Measurements from ENCODE around the gene KAT8.
"Not testable (repeated sequence)": the region's sequence is repeated elsewhere in the genome, so short reads cannot be mapped to it uniquely, and the experiment has no call there.

The KAT8 gene

DNA sequence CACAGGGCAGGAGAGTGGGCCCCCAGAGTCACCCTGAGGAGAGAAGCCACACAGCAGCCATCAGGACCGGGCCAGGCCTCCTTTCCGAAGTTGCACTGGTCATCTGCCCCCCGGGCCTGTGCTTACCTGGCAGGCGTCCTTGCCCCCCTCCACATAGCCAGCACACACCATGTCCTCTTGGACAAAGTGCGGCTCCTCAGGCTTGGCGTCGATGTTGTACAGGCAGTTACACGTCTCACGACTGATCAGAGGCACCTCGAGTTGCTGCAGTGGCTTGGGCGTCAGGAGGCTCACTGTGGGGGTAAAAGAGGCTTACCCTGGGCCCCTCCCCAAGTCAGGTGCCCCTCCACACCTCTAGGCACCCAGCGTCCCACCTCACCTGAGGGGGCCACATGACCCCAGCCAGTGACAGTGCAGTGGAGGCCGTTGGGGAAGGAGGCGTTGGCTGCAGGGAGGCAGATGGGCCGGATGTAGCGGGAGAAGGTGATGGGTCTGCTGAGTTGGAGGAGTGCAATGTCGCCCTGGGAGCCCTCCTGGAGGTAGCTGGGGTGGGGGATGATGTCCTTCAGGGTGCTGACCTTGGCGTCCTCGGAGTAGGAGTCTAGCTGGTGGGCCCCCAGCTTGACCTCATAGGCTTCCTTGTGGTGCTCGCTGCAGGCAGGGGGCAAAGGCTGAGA is 15.0 kb downstream of the KAT8 start:
- DNase-seq, result no peak

DNA sequence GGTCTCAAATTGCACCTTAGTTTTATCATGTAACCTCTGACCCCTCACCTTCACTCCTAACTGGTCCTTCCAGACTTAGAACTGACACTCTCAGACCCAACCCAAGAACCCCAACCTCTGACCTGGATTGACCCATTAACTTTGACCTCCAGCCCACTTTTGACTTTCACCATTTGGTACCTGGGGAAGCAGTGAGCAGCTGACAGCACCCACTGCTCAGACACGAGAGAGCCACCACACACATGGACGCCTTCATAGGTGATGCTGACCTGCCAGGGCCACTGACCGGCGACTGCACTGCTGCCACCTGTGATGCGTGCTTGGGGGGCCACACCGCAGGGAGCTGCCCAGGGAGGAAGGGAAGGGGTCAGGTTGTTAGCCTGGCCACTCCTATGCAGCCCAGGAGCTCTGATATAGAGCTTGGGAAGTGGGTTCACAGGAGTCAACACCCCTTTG is 15.6 kb downstream of the KAT8 start:
- no peak for DNase-seq

DNA sequence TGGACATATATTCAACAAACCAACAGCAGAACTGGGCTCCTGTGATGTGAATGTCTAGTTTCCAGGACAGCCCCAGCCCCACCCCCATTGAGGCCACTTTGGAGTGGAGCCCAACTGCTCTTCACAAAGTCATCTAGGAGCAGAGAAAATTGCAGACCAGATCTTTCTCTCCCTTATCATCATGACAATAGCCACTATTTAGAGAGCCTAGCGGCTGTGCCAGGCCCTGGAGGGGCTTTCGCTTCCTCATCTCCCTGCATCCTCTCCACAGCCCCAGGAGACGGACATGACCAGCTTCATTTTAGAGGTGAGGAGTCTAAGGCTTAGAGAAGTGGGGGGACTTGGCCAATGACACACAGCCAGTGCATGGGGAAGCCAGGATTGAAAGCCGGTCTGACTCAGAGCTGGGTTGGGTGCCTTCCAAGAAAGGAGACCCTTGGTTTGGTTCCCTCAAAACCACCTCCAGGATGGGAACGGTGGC is 16.7 kb downstream of the KAT8 start:
- DNase-seq, result peak; percentile 92

DNA sequence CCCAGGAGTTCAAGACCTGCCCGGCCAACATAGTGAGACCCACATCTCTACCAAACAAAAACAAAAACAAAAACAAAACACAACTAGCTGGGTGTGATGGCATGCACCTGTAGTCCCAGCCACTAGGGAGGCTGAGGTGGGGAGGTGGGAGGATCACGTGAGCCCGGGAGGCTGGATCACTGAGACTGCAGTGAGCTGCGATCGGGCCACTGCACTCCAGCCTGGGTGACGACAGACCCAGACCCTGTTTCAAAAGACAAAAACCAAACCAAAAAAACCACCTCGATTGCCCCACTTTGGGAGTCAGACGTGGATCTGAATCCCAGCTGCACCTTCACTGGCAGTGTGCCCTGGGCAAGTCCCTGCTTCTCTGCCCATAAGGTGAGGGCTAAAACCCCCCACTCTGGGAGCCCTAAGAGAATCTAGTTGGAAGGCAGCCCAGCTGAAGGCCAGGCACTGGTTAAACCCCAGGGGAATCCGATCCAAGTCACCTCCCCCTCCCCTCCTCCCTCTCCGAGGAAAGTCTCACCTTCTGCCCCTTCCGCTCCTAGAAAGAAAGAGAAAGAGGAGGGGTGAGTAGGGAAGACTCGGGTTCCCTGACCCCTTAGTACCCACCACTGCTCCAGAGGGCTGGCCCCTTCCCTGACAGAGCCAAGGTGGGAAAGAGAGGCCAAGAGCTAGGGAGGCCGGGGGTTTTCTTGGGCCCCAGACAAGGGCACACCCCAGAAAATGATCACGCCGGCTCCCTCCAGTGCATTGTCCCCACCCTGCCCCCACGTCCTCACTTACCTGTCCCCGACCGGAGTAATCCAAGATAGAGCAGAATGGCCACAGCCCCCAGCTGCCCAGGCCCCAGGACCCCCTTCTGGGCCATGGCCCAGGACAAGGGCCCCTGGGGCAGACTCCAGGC is 17.4 kb downstream of the KAT8 start:
- peak; percentile 68 for DNase-seq

DNA sequence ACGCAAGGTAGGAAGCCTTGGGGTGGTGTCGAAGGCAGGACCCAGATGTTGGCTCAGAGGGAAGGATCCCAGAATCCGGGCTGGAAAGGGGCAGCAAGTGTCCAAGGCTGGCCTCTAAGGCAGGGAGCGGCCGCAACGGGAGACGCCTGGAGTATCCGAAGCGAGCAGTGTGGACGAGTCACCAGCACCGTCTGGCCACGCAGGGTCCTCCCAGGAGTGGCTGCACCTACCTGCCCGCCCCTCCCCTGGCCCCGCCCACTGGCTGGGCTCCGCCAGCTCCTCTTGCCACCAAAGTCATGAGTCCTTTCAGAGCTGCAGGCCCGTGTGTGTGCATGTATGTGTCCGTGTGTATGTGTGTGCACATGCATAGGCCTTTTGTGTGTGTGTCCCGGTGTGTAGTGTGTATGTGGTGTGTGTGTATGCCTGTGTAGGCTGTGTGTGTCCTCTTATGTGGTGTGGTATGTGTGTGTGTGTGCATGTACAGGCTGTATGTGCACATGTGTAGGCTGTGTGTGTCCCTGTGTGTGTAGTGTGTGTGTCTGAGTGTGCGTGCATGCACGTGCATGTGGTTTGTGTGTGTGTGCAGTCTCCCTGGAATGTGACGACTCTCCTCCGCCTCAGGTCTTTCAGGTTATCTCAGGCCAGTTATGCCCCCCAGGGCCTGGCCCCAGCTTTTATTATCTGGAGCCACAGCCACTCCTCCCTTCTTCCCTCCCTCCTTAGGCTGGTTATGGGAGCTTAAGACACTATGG is 18.2 kb downstream of the KAT8 start, which contains the start of gene PRSS8:
TSS of gene PRSS8 (minus strand) at position 193 of the 752 bp plus-strand sequence. CDS start 229 bp downstream, outside the sequence.
- no peak for DNase-seq

DNA sequence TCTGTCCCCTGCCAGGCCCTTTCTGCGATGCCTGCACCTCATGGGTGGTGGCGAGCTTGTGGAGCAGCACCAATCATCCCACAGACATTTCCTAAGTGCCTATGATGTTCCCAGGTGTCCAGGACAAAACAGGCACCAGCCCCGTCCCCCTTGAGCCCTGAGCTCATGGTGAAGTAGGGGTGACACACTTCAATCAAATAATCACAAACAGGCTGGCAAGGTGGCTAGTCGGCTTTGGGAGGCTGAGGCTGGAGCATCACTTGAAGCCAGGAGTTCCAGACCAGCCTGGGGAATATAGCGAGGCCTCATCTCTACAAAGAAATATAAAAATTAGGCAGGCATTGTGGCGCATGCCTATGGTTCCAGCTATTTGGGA is 18.8 kb downstream of the KAT8 start:
- DNase-seq, result no peak

DNA sequence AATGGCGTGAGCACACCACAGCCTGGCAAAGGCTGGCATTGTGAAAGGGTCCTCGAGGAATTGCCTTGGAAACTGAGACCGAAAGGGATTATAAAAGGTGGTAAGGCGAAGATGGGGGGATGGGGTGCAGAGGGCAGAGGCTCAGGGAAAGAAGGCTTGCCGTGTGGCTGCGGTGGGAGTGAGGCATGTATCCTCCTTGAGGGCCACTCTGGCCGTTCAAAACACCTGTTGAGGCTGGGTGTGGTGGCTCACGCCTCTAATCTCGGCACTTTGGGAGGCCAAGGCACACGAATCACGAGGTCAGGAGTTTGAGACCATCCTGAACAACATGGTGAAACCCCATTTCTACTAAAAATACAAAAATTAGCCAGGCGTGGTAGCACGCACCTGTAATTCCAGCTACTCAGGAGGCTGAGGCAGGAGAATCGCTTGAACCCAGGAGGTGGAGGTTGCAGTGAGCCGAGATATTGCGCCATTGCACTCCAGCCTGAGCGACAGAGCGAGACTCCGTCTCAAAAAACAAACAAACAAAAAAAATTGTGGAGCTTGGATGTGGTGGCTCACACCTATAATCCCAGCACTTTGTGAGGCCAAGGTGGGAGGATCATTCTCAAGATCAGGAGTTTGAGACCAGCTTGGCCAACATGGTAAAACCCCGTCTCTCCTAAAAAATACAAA is 19.5 kb downstream of the KAT8 start:
- DNase-seq, result not testable (repeated sequence)

DNA sequence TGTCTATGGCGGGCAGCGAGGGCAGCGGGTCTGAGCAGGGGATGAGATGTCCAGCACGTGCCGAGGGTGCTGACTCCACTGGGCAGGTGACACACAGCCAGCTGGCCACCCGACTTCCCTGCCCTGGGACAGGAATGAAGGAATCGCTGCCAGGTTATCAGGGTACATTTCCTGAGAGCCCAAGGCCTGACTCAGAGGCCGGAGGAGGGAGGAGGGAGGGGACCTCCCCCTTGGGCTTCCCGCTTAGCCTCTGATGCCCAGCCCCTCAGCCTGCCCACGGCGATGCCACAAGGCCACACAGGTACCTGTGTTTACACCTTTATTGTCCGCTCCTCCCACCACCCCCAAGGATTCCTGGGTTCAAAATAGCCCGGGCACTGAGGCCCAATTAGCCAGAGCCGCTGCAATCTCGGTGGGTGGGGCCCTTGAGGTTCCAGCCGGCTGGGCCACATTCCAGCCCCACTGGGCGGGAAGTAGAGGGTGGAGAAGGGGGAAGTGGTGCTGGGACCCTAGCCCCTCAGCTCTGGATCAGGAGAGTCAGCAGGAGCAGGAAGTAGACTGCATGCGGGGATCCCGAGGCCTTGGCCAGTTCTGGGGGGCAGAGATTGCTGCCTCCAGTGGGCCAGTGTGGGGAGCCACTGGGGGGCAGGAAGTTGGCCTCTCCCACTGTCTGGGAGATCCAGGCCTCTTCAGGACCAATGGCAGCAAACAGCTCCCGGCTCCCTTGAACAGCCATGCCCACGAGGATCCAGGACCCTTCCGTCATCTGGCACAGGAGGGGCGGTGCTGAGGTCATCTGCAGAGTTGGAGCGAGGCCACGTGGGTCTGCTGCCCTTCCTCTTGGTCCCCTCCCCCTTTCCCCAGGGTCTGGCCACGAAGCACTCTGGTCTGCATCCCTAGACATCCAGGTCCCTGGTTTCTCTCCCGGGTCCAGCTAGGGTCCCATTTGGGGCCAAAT is 21.4 kb downstream of the KAT8 start:
- DNase-seq, result no peak

DNA sequence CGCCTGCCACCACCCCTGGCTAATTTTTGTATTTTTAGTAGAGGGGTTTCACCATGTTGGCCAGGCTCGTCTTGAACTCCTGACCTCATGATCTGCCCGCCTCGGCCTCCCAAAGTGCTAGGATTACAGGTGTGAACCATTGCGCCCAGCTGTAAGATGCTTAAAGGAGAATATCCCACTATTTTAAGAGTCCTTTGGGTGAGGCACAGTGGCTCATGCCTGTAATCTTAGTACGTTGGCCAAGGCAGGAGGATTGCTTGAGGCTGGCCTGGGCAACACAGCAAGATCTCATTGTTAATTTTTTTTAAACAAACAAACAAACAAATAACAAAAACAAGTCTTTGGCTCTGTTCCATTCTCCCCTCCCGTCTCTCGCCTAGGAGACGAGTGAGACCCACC is 23.6 kb downstream of the KAT8 start:
- not testable (repeated sequence) for DNase-seq

DNA sequence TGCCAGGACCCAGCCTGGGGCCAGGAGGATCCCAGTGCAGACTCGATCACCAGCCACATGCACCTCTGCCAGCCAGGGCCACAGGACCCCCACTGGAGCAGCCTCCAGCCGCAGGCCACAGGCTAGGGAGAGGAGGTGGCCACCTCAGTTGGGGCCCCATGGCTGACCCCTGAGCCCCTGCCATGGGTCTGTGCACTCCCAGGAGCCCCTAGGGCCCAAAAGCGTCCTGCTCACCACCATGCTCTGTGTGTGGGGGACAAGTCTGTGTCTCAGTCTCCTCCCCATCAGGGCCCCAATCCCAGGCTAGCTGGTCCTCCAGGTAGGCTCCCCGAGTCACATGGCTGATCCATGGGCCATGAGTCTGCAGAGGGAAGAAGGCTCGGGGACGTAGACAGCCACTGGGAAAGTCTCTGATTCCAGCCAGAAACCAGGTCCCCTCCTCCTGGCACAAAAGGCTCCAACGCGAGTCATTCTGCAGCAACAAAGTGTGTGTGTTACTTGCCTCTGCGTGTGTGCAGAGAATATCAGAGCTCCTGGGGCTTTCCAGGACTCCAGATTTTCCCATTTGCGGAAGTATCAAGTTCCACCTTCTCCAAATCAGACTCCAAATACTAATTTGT is 24.1 kb downstream of the KAT8 start:
- DNase-seq, result no peak

DNA sequence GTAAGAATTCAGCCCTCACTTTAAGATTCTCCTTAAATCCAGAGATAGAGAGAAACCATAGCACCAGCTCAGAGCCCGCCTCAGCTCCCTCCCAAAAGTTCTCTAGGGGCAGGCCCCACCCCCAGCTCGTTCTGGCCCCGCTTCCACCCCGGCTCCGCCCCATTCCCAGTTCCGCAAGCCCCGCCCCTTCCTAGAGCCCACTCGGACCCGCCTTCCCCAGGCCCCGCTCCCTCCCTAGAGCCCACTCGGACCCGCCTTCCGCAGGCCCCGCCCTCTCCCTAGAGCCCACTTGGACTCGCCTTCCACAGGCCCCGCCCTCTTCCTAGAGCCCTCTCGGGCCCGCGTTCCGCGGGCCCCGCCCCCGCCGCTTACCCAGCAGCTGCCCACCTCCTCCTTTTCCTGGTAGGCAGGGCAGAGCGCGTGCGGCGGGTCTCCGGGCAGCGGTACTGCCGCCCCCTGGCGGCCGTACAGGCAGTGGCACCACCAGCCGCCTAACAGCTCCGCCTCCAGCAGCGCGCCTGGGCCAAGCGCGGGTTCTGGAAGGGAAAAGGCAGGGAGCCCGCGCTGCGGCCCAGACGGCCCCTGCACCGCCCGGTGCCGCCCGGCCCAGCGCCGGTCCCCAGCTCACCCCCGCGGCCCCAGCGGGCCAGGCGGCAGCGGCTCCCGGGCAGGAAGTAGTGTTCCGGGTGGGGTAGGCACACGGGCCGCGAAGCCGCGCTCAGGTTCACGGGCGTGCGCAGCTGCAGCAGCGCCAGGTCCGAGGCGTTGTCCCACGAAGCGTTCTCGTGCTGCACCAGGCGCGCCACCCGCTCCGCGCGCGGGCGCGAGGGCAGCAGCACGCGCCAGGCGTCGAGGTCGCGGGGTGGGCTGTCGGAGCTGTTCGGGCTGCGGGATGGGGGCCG is 24.9 kb downstream of the KAT8 start:
- peak; percentile 97 for DNase-seq

DNA sequence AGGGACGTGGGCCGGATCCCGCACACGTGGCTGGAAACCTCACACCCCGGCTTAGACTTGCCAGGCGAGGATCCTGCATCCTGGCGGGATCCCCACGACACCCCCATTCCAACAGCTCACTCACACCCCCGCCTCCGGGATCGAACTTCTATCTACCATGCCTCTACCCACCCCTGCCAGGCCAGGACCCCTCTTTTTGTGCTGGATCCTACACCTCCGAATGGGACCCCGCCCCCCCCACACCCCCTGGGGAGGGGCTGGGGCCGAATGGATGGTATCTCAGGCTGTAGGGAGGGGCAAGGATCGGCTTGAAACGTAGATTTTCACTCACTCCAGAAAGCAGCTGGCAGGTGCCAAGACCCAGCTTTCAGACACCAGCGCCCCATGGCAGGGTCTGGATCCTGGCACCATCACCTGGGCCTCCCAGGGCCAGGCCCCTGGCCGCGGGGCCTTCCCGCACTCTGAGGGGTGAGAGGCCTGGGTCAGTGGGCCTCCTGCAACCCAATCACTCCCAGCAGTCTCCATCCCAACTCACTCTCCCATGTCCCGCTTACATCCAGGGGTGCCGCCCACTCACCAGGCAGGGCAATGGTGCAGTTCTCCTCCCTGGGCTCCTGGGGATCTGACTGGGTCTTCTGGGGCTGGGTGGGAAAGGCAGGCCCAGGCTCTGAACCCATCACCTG is 25.7 kb downstream of the KAT8 start:
- DNase-seq, result no peak

DNA sequence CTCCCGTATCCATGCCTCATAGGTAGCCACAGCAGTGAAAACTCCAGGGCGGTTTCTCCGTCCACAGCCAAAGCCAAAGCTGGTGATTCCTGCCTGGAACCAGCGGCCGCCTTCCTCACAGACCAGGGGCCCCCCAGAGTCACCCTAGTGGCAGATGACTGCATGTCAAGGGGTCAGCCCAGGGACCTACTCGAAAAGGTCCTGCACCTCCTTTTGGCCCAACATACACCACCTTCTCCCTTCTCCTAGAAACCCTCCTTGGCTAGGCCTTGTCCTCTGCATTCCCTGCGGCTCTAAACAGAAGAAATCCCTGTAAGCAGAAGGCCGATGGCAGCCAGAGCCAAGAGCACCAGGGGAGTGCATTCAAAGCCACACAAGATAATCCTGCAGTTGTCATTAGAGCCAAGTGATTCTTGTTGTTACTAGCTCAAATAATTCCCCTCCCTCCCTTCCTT is 26.3 kb downstream of the KAT8 start:
- no peak for DNase-seq

DNA sequence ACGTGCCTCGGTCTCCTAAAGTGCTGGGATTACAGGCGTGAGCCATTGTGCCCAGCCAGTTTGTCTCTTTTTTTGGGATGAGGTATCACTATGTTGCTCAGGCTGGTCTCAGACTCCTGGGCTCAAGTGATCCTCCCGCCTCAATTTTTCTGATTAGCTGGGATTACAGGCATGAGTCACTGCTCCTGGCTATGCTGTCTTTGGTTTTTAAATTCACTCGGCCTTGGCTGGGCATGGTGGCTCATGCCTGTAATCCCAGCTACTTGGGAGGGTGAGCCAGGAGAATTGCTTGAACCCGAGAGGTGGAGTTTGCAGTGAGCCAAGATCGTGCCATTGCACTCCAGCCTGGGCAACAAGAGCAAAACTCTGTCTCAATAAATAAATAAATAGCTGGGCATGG is 27.0 kb downstream of the KAT8 start:
- not testable (repeated sequence) for DNase-seq

DNA sequence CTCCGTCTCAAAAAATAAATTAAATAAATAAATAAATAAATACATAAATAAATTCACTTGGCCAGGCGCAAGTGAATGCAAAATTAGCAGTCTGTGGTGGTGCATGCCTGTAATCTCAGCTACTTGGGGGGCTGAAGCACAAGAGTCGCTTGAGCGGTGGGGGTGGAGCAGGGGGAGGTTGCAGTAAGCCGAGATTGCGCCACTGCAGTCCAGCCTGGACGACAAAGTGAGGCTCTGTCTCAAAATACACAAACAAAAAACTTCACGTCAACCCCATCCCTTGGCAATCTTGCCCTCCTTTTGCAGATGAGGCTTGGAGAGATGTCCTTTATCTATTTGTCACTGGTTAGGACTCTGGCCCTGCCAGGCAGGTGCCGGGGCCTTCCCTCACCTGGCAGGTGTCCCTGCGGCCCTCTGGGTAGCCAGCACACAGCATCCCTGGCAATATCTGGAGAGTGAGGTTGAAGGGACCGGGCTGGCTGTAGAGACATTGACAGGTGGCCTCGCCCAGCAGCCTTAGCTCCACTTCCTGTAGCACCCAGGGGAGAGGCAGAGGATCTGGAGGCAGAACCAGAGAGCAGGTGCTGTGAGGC is 28.0 kb downstream of the KAT8 start:
- DNase-seq, result peak; percentile 11

DNA sequence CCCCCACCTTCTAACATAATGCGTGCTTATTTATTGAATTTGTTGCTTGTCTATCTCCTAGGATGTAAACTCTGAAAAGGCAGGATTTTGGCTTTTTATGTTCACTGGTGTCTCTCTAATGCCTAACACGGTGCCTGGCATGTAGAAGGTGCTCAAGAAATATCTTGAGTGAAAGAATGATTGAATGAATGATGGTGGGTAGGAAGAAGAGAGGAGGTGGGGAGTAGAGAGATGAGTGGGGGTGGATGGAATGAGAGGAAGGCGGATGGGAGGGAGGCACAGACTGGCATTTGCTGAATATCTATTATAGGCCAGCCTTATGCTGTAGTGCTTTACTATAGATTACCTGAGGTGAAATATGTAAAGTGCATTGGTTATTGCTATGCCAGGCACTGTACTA is 30.1 kb downstream of the KAT8 start:
- no peak for DNase-seq

DNA sequence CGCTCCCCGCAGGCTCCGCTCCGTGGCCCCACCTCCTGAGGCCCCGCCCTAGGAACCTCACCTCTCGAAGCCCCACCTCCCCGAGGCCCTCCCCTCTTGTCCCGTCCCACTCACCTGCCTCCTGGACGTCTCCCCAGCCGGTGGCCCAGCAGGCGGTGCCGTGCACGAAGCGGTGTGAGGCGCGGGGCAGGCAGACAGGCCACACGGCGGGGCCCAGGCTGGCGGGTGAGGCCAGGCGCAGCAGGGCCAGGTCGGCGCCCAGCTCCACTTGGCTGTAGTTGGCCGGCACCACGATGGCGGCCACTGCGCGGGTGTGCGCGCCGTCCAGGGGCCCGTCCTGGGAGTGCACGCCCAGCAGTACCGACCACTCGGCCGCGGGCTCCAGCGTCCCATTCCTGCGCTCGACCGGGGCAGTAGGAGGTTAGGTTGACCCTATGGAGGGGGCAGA is 30.8 kb downstream of the KAT8 start:
- no peak for DNase-seq

DNA sequence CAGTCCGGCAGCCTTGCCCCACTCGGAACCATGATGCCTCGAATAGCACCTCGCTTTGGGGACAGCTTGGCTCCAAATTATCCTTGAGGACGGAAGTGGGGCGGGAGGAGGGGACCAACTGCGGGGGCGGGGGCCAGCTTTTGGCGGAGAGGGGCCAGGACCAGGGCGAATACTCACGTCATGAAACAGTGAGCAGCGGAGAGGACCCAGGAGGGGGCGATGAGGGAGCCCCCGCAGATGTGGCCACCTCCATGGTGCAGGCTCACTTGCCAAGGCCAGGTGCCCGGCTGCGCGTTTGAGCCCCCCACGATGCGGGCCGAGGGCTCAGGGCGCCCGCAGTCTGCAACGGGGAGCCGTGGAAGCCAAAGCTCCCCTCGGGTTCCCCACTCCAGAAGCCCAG is 31.4 kb downstream of the KAT8 start:
- DNase-seq, result no peak

DNA sequence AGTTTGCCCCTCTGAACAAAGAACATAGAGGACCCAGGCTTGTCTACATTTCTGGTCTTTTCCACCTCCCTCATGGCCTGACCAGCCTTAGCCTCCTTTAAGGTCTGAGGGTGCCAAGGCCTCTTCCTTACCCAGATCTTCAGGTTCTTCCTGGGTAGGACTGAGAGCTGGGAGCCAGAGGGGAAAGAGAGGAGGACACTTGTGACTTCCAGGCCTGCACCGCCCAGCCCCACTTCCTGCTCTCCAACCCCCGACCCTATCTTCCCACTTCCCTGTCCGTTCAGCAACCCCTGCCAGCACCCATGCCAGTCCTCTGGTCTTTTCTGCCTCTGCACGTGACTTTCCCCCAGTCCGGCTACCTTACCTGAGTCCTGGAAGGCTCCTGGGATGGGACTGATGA is 31.9 kb downstream of the KAT8 start:
- DNase-seq, result no peak
